NCI-H1694 treated with DMSO at 0.1 percent for 48 hours (cell line): ENCODE data around the gene PTPN11.
"Not testable (repeated sequence)": the region's sequence is repeated elsewhere in the genome, so short reads cannot be mapped to it uniquely, and the experiment has no call there.

Experiments used
- DNase-seq: peaks from one replicate; lab custom pipeline; 2025; lab: John Stamatoyannopoulos, UW

The PTPN11 gene

GRCh38 chr12:112514926-112515642, 96.3 kb downstream of the PTPN11 start:
- no peak for DNase-seq

- no peak for DNase-seq
Observed at GRCh38 chr12:112515868-112516267, 97.1 kb downstream of the PTPN11 start.

GRCh38 chr12:112517730-112518364, 99.1 kb downstream of the PTPN11 start:
- no peak for DNase-seq

- DNase-seq = no peak
Observed at GRCh38 chr12:112518365-112518735, 99.6 kb downstream of the PTPN11 start.

- DNase-seq = not testable (repeated sequence)
Observed at GRCh38 chr12:112519841-112520340, 101.1 kb downstream of the PTPN11 start.

GRCh38 chr12:112523856-112524255, 105.1 kb downstream of the PTPN11 start:
- no peak for DNase-seq

GRCh38 chr12:112524269-112524668, 105.5 kb downstream of the PTPN11 start:
- no peak for DNase-seq

- no peak for DNase-seq
Observed at GRCh38 chr12:112524676-112525425, 106.1 kb downstream of the PTPN11 start.

- DNase-seq = no peak
Observed at GRCh38 chr12:112525426-112525809, 106.7 kb downstream of the PTPN11 start.

GRCh38 chr12:112527082-112527481, 108.3 kb downstream of the PTPN11 start:
- no peak for DNase-seq

GRCh38 chr12:112527501-112527900, 108.8 kb downstream of the PTPN11 start:
- no peak for DNase-seq

- DNase-seq = no peak
Observed at GRCh38 chr12:112528521-112528920, 109.8 kb downstream of the PTPN11 start.

- no peak for DNase-seq
Observed at GRCh38 chr12:112530941-112531340, 112.2 kb downstream of the PTPN11 start.

GRCh38 chr12:112532106-112532505, 113.4 kb downstream of the PTPN11 start:
- no peak for DNase-seq

GRCh38 chr12:112533528-112533927, 114.8 kb downstream of the PTPN11 start:
- no peak for DNase-seq

- no peak for DNase-seq
Observed at GRCh38 chr12:112535017-112535416, 116.3 kb downstream of the PTPN11 start.

- DNase-seq = no peak
Observed at GRCh38 chr12:112535637-112536366, 117.1 kb downstream of the PTPN11 start.

- no peak for DNase-seq
Observed at GRCh38 chr12:112536367-112536730, 117.6 kb downstream of the PTPN11 start.

GRCh38 chr12:112537710-112538396, 119.1 kb downstream of the PTPN11 start:
- DNase-seq = no peak

GRCh38 chr12:112538740-112539139, 120.0 kb downstream of the PTPN11 start:
- no peak for DNase-seq

- no peak for DNase-seq
Observed at GRCh38 chr12:112539221-112539620, 120.5 kb downstream of the PTPN11 start.

GRCh38 chr12:112540021-112540420, 121.3 kb downstream of the PTPN11 start:
- no peak for DNase-seq
